COLO668 (cell line): ENCODE results near the gene LRP6.

Experiments
- DNase-seq: peaks from one replicate; lab custom pipeline; 2025; ENCODE audit not compliant: unreplicated experiment; lab: John Stamatoyannopoulos, UW

The LRP6 gene

GRCh38 chr12:12216349-12217017 is 50.4 kb downstream of the LRP6 start:
- DNase-seq: no peak

GRCh38 chr12:12214635-12215131 is 52.2 kb downstream of the LRP6 start:
- no peak for DNase-seq

- DNase-seq: no peak
Measured at GRCh38 chr12:12214201-12214600, 52.6 kb downstream of the LRP6 start.

- DNase-seq: no peak
Measured at GRCh38 chr12:12212769-12213168, 54.1 kb downstream of the LRP6 start.

GRCh38 chr12:12210983-12211382 is 55.9 kb downstream of the LRP6 start:
- DNase-seq: no peak

- no peak for DNase-seq
Measured at GRCh38 chr12:12210416-12210815, 56.4 kb downstream of the LRP6 start.

- DNase-seq: no peak
Measured at GRCh38 chr12:12209675-12210074, 57.2 kb downstream of the LRP6 start.

- no peak for DNase-seq
Measured at GRCh38 chr12:12209043-12209442, 57.8 kb downstream of the LRP6 start.

GRCh38 chr12:12207746-12208145 is 59.1 kb downstream of the LRP6 start:
- no peak for DNase-seq

GRCh38 chr12:12206776-12207388 is 60.0 kb downstream of the LRP6 start:
- DNase-seq: no peak

GRCh38 chr12:12202747-12203146 is 64.1 kb downstream of the LRP6 start:
- DNase-seq: no peak

- DNase-seq: no peak
Measured at GRCh38 chr12:12202105-12202504, 64.7 kb downstream of the LRP6 start.

GRCh38 chr12:12201274-12201758 is 65.5 kb downstream of the LRP6 start:
- DNase-seq: no peak

GRCh38 chr12:12200363-12200762 is 66.5 kb downstream of the LRP6 start:
- no peak for DNase-seq

- DNase-seq: no peak
Measured at GRCh38 chr12:12198124-12198523, 68.7 kb downstream of the LRP6 start.

- no peak for DNase-seq
Measured at GRCh38 chr12:12197128-12197527, 69.7 kb downstream of the LRP6 start.

- DNase-seq: no peak
Measured at GRCh38 chr12:12195516-12195915, 71.3 kb downstream of the LRP6 start.

- DNase-seq: no peak
Measured at GRCh38 chr12:12195081-12195480, 71.8 kb downstream of the LRP6 start.

GRCh38 chr12:12194206-12194605 is 72.6 kb downstream of the LRP6 start:
- DNase-seq: no peak

GRCh38 chr12:12191008-12191407 is 75.8 kb downstream of the LRP6 start:
- no peak for DNase-seq

GRCh38 chr12:12190087-12190809 is 76.6 kb downstream of the LRP6 start:
- no peak for DNase-seq

- no peak for DNase-seq
Measured at GRCh38 chr12:12185414-12185813, 81.4 kb downstream of the LRP6 start.
